ENCODE measurements around the gene SLC46A2. TPM values are rescaled to one million over a fixed set of nuclear protein-coding genes. Genes with fewer than 3 reads are reported as not detected.
A peak's percentile ranks its signal among the peaks of the same experiment; 100 is the strongest.

The SLC46A2 gene
- total RNA-seq, 2 donors from 2014 or later: 0.80 TPM; not detected in 1

- TF ChIP-seq CTCF (IDR thresholded peaks at IDR 0.05) (no peak), POLR2A (IDR thresholded peaks at IDR 0.05) (no peak), POLR2AphosphoS5 (IDR thresholded peaks at IDR 0.05) (no peak)
- Histone ChIP-seq H3K4me1 (replicated peaks) (no peaks in the 10 kb centered on the region), H3K27me3 (replicated peaks; ENCODE audit: insufficient read depth) (no peaks in the 10 kb centered on the region), H3K27ac (no peak overlapping the region), H3K9me3 (no peaks in the 10 kb centered on the region), H3K4me3 (no peak overlapping the region), H3K36me3 (no peaks in the 10 kb centered on the region)
- 94% methylated on average over 4 of the region's 4 CpGs for WGBS
- intact Hi-C loops (cut with DNase I): no loop called here
- no peak for DNase-seq (ENCODE audit: low spot score)
These were observed 16.8 kb downstream of the SLC46A2 start for GRCh38 chr9:112873773-112874405.

- Histone ChIP-seq H3K36me3 (no peaks in the 10 kb centered on the region), H3K27me3 (replicated peaks; ENCODE audit: insufficient read depth) (no peaks in the 10 kb centered on the region), H3K4me3 (no peak overlapping the region), H3K4me1 (replicated peaks) (no peaks in the 10 kb centered on the region), H3K27ac (no peak overlapping the region), H3K9me3 (no peaks in the 10 kb centered on the region)
- intact Hi-C loops (cut with DNase I): no loop called here
- no peak for DNase-seq (ENCODE audit: low spot score)
- TF ChIP-seq POLR2AphosphoS5 (IDR thresholded peaks at IDR 0.05) (no peak), CTCF (IDR thresholded peaks at IDR 0.05) (no peak), POLR2A (IDR thresholded peaks at IDR 0.05) (no peak)
- WGBS: 72% methylated on average over 4 of the region's 4 CpGs
These were observed 18.7 kb downstream of the SLC46A2 start for GRCh38 chr9:112872019-112872418.

- no peaks in the 10 kb centered on the region for H3K36me3 ChIP-seq
- DNase-seq (ENCODE audit: low spot score): no peak
- H3K4me1 ChIP-seq (replicated peaks): no peaks in the 10 kb centered on the region
- H3K27ac ChIP-seq: no peak overlapping the region
- intact Hi-C loops (cut with DNase I): no loop called here
- H3K27me3 ChIP-seq (replicated peaks; ENCODE audit: insufficient read depth): no peaks in the 10 kb centered on the region
- 70% methylated on average over 6 of the region's 6 CpGs for WGBS
- H3K4me3 ChIP-seq: no peak overlapping the region
- no peak for TF ChIP-seq CTCF (IDR thresholded peaks at IDR 0.05)
- TF ChIP-seq POLR2A (IDR thresholded peaks at IDR 0.05): no peak
- H3K9me3 ChIP-seq: no peaks in the 10 kb centered on the region
These were observed 20.1 kb downstream of the SLC46A2 start for GRCh38 chr9:112870556-112870955.

GRCh38 chr9:112869917-112870316 is 20.8 kb downstream of the SLC46A2 start:
- WGBS: 69% methylated on average over 5 of the region's 5 CpGs

More at GRCh38 chr9:112869917-112870316, 20.8 kb downstream of the SLC46A2 start:
- H3K36me3 ChIP-seq: no peaks in the 10 kb centered on the region
- no peak overlapping the region for H3K27ac ChIP-seq
- no peak overlapping the region for H3K4me3 ChIP-seq
- intact Hi-C loops (cut with DNase I): no loop called here
- H3K27me3 ChIP-seq (replicated peaks; ENCODE audit: insufficient read depth): no peaks in the 10 kb centered on the region
- TF ChIP-seq POLR2A (IDR thresholded peaks at IDR 0.05) (no peak), POLR2AphosphoS5 (IDR thresholded peaks at IDR 0.05) (peak; percentile 21), CTCF (IDR thresholded peaks at IDR 0.05) (no peak)
- H3K9me3 ChIP-seq: no peaks in the 10 kb centered on the region
- no peaks in the 10 kb centered on the region for H3K4me1 ChIP-seq (replicated peaks)
- no peak for DNase-seq (ENCODE audit: low spot score)
